Measurements from ENCODE around the gene SLC24A4.

Gene SLC24A4

GRCh38 chr14:92431199-92431725, 108.3 kb downstream of the SLC24A4 start:
- DNase-seq: no peak
- WGBS (ENCODE audit: insufficient coverage): 97% methylated on average over 6 of the region's 11 CpGs
- Histone ChIP-seq H3K4me3 (ENCODE audit: control insufficient read depth in 1 of 7, extremely low read depth in 1 of 7, insufficient read depth in 4 of 7, low read depth in 2 of 7, low read length in 6 of 7) (no peak overlapping the region), H3K4me1 (ENCODE audit: control extremely low read depth in 1 of 4, control insufficient read depth in 4 of 4, insufficient read depth in 4 of 4, low read length in 3 of 4) (peaks cover 0 to under 1% (median 0%) of the 10 kb centered on the region in 4 experiments), H3K27ac (ENCODE audit: insufficient read depth in 1 of 2, low read depth in 1 of 2, low read length in 2 of 2, poor library complexity in 1 of 2, severe bottlenecking in 2 of 2) (no peak overlapping the region), H3K36me3 (ENCODE audit: control insufficient read depth in 4 of 4, insufficient read depth in 4 of 4, low read length in 3 of 4) (no peaks in the 10 kb centered on the region), H3K9me3 (ENCODE audit: control extremely low read depth in 1 of 5, control insufficient read depth in 4 of 5, insufficient read depth in 2 of 5, low read depth in 1 of 5, low read length in 4 of 5) (no peaks in the 10 kb centered on the region), H3K27me3 (replicated peaks in 2 of 5; ENCODE audit: control insufficient read depth in 4 of 5, insufficient read depth in 5 of 5, low read length in 4 of 5) (peaks cover 0 to 3% (median 0%) of the 10 kb centered on the region in 5 experiments)
- POLR2A ChIA-PET: no interaction called here
- CTCF ChIA-PET: no interaction called here

DNA sequence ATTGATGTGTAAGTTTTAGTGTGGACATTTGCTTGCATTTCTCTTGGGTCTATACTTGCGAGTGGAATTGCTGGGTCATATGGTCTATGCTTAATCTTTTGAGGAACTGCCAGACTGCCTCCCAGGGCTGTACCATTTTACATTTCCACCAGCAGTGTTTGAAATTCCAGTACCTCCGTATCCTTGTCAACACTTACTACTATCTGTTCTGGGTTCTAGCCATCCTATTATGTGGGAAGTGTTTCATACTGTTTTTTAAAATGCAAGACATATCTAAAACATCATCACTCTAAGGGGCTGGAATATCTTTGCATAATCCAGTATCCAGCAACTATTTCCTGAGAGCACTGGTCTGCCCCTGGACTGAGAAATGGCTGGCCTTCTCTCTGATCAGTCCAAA, 110.4 kb downstream of the SLC24A4 start:
- ChIA-PET CTCF (no interaction called here), POLR2A (no interaction called here)
- DNase-seq: no peak
- no CpG with 5 or more reads among the region's 2 CpGs for WGBS (ENCODE audit: insufficient coverage)
- Histone ChIP-seq H3K36me3 (ENCODE audit: control insufficient read depth in 4 of 4, insufficient read depth in 4 of 4, low read length in 3 of 4) (no peaks in the 10 kb centered on the region), H3K4me3 (ENCODE audit: control insufficient read depth in 1 of 7, extremely low read depth in 1 of 7, insufficient read depth in 4 of 7, low read depth in 2 of 7, low read length in 6 of 7) (no peak overlapping the region), H3K9me3 (ENCODE audit: control extremely low read depth in 1 of 5, control insufficient read depth in 4 of 5, insufficient read depth in 2 of 5, low read depth in 1 of 5, low read length in 4 of 5) (no peaks in the 10 kb centered on the region), H3K4me1 (ENCODE audit: control extremely low read depth in 1 of 4, control insufficient read depth in 4 of 4, insufficient read depth in 4 of 4, low read length in 3 of 4) (no peaks in the 10 kb centered on the region), H3K27me3 (replicated peaks in 2 of 5; ENCODE audit: control insufficient read depth in 4 of 5, insufficient read depth in 5 of 5, low read length in 4 of 5) (peaks cover 0 to 3% (median 0%) of the 10 kb centered on the region in 5 experiments), H3K27ac (ENCODE audit: insufficient read depth in 1 of 2, low read depth in 1 of 2, low read length in 2 of 2, poor library complexity in 1 of 2, severe bottlenecking in 2 of 2) (no peak overlapping the region)

- Histone ChIP-seq H3K27ac (ENCODE audit: insufficient read depth in 1 of 2, low read depth in 1 of 2, low read length in 2 of 2, poor library complexity in 1 of 2, severe bottlenecking in 2 of 2) (no peak overlapping the region), H3K27me3 (replicated peaks in 2 of 5; ENCODE audit: control insufficient read depth in 4 of 5, insufficient read depth in 5 of 5, low read length in 4 of 5) (peaks cover 0 to 3% (median 0%) of the 10 kb centered on the region in 5 experiments), H3K4me3 (ENCODE audit: control insufficient read depth in 1 of 7, extremely low read depth in 1 of 7, insufficient read depth in 4 of 7, low read depth in 2 of 7, low read length in 6 of 7) (no peak overlapping the region), H3K36me3 (ENCODE audit: control insufficient read depth in 4 of 4, insufficient read depth in 4 of 4, low read length in 3 of 4) (no peaks in the 10 kb centered on the region), H3K9me3 (ENCODE audit: control extremely low read depth in 1 of 5, control insufficient read depth in 4 of 5, insufficient read depth in 2 of 5, low read depth in 1 of 5, low read length in 4 of 5) (no peaks in the 10 kb centered on the region), H3K4me1 (ENCODE audit: control extremely low read depth in 1 of 4, control insufficient read depth in 4 of 4, insufficient read depth in 4 of 4, low read length in 3 of 4) (peaks cover 0 to 7% (median 0%) of the 10 kb centered on the region in 4 experiments)
- ChIA-PET CTCF (no interaction called here), POLR2A (no interaction called here)
- DNase-seq: no peak
Observed at GRCh38 chr14:92435154-92435553, 112.2 kb downstream of the SLC24A4 start.

- 90% methylated on average over 2 of the region's 10 CpGs for WGBS (ENCODE audit: insufficient coverage)
- no peak overlapping the region for H3K4me3 ChIP-seq (ENCODE audit: control insufficient read depth in 1 of 7, extremely low read depth in 1 of 7, insufficient read depth in 4 of 7, low read depth in 2 of 7, low read length in 6 of 7)
- H3K4me1 ChIP-seq (ENCODE audit: control extremely low read depth in 1 of 4, control insufficient read depth in 4 of 4, insufficient read depth in 4 of 4, low read length in 3 of 4): peaks cover 0 to 7% (median 0%) of the 10 kb centered on the region in 4 experiments
- no peaks in the 10 kb centered on the region for H3K36me3 ChIP-seq (ENCODE audit: control insufficient read depth in 4 of 4, insufficient read depth in 4 of 4, low read length in 3 of 4)
- ChIA-PET CTCF (no interaction called here), POLR2A (no interaction called here)
- no peaks in the 10 kb centered on the region for H3K9me3 ChIP-seq (ENCODE audit: control extremely low read depth in 1 of 5, control insufficient read depth in 4 of 5, insufficient read depth in 2 of 5, low read depth in 1 of 5, low read length in 4 of 5)
- no peak for DNase-seq
- H3K27ac ChIP-seq (ENCODE audit: insufficient read depth in 1 of 2, low read depth in 1 of 2, low read length in 2 of 2, poor library complexity in 1 of 2, severe bottlenecking in 2 of 2): no peak overlapping the region
- peaks cover 0 to 3% (median 0%) of the 10 kb centered on the region in 5 experiments for H3K27me3 ChIP-seq (replicated peaks in 2 of 5; ENCODE audit: control insufficient read depth in 4 of 5, insufficient read depth in 5 of 5, low read length in 4 of 5)
Observed at GRCh38 chr14:92436115-92436776, 113.3 kb downstream of the SLC24A4 start.

DNA sequence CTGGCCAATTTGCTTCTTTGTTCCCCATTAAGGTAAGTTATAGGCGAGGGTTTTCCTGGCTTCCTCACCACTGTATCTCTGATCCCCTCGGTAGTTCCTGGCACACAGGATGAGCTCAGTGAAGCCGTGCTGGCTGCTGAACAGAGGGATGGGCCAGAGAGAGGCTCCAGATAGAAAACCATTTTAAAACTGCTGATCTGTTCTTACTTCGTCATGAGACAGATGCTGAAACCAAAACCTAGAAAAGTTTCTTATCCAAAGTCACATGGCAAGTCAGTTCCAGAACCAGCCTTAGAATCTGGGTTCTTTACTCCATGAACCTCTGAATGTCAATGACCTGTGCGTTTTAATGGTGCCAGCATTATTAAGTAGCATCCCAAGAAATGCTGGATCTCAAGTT, 114.3 kb downstream of the SLC24A4 start:
- 100% methylated on average over 3 of the region's 5 CpGs for WGBS (ENCODE audit: insufficient coverage)
- CTCF ChIA-PET: no interaction called here
- POLR2A ChIA-PET: no interaction called here

DNA sequence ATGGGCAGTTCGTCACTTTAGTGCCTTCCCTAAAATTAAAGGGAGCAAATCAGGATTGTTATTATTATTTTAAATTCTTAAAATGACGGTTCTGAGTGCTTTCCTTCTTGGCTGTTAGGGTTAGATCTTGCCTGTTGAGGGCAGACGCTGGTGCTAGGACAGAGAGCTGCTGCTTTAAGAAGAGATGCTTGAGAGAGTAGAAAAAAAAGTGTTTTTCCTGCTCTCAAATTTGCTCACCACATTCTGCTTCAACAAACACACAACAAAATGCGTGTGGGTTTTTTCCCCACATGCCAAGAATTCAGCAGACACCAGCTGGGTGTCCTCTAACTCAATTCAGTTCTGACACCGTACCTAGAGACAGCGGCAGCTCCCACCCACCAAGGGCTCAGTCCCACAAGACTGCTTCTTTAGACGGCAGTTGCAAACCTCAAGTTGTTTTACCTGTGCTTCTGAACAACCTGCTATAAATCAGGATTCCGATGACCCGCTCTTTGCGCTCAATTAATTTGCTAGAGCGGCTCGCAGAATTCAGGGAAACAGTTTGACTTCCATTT, 114.8 kb downstream of the SLC24A4 start:
- POLR2A ChIA-PET: no interaction called here

More for the DNA sequence above, 114.3 kb downstream of the SLC24A4 start:
- Histone ChIP-seq H3K36me3 (ENCODE audit: control insufficient read depth in 4 of 4, insufficient read depth in 4 of 4, low read length in 3 of 4) (no peaks in the 10 kb centered on the region), H3K27me3 (replicated peaks in 2 of 5; ENCODE audit: control insufficient read depth in 4 of 5, insufficient read depth in 5 of 5, low read length in 4 of 5) (no peaks in the 10 kb centered on the region), H3K9me3 (ENCODE audit: control extremely low read depth in 1 of 5, control insufficient read depth in 4 of 5, insufficient read depth in 2 of 5, low read depth in 1 of 5, low read length in 4 of 5) (no peaks in the 10 kb centered on the region), H3K4me1 (ENCODE audit: control extremely low read depth in 1 of 4, control insufficient read depth in 4 of 4, insufficient read depth in 4 of 4, low read length in 3 of 4) (peaks cover 0 to 8% (median 3%) of the 10 kb centered on the region in 4 experiments), H3K4me3 (ENCODE audit: control insufficient read depth in 1 of 7, extremely low read depth in 1 of 7, insufficient read depth in 4 of 7, low read depth in 2 of 7, low read length in 6 of 7) (no peak overlapping the region), H3K27ac (ENCODE audit: insufficient read depth in 1 of 2, low read depth in 1 of 2, low read length in 2 of 2, poor library complexity in 1 of 2, severe bottlenecking in 2 of 2) (no peak overlapping the region)
- DNase-seq: no peak

DNA sequence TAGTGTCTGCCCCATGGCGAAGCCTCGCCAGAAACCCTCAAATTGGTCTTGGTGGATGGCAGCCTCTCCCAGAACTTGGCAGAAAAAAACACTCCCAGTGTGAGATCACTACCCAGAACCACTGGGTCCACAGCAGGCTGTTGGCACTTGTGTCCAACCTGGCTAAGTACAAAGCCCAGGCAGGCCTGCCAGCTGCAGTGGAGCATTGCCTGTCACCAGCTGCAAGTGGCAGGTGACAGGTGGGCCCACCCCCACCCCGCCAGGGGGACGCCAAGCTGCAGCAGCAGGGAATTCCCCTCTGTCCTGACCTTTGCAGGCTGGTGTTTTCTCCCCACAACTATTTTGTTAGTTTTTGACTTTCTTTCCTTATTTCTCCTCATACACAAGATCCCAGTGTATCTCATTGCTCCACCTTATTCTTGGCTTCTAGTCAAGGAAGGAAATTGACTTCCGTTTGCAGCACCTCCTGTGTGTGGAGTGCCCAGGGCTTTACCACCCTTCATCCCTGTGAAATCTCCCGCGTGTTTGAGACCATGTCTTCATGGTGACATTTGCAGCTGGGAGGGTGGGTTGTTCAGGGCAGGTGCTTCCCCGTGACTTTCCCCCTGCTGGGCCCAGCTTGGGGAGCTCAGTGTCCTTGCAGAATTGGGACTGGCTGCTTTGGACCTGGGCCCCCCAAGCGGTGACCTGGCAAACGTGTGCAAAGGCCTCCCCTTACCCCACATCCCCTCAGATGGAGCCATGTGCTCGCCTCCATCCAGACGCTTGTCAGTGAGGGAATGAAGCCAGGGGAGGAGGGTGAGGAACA, 116.8 kb downstream of the SLC24A4 start:
- peak in 2 of 3 donors; percentile 35 to 37 for DNase-seq
- Histone ChIP-seq H3K27ac (ENCODE audit: insufficient read depth in 1 of 2, low read depth in 1 of 2, low read length in 2 of 2, poor library complexity in 1 of 2, severe bottlenecking in 2 of 2) (no peak overlapping the region), H3K4me3 (ENCODE audit: control insufficient read depth in 1 of 7, extremely low read depth in 1 of 7, insufficient read depth in 4 of 7, low read depth in 2 of 7, low read length in 6 of 7) (no peak overlapping the region), H3K4me1 (ENCODE audit: control extremely low read depth in 1 of 4, control insufficient read depth in 4 of 4, insufficient read depth in 4 of 4, low read length in 3 of 4) (peaks cover 0 to 15% (median 6%) of the 10 kb centered on the region in 4 experiments), H3K27me3 (replicated peaks in 2 of 5; ENCODE audit: control insufficient read depth in 4 of 5, insufficient read depth in 5 of 5, low read length in 4 of 5) (no peaks in the 10 kb centered on the region), H3K9me3 (ENCODE audit: control extremely low read depth in 1 of 5, control insufficient read depth in 4 of 5, insufficient read depth in 2 of 5, low read depth in 1 of 5, low read length in 4 of 5) (no peaks in the 10 kb centered on the region), H3K36me3 (ENCODE audit: control insufficient read depth in 4 of 4, insufficient read depth in 4 of 4, low read length in 3 of 4) (no peaks in the 10 kb centered on the region)
- POLR2A ChIA-PET: no interaction called here
- 49% methylated on average over 7 of the region's 12 CpGs for WGBS (ENCODE audit: insufficient coverage)
- CTCF ChIA-PET: no interaction called here

More for the DNA sequence above, 114.8 kb downstream of the SLC24A4 start:
- H3K27ac ChIP-seq (ENCODE audit: insufficient read depth in 1 of 2, low read depth in 1 of 2, low read length in 2 of 2, poor library complexity in 1 of 2, severe bottlenecking in 2 of 2): no peak overlapping the region
- CTCF ChIA-PET: no interaction called here
- H3K9me3 ChIP-seq (ENCODE audit: control extremely low read depth in 1 of 5, control insufficient read depth in 4 of 5, insufficient read depth in 2 of 5, low read depth in 1 of 5, low read length in 4 of 5): no peaks in the 10 kb centered on the region
- H3K27me3 ChIP-seq (replicated peaks in 2 of 5; ENCODE audit: control insufficient read depth in 4 of 5, insufficient read depth in 5 of 5, low read length in 4 of 5): no peaks in the 10 kb centered on the region
- no peak for DNase-seq
- no peaks in the 10 kb centered on the region for H3K36me3 ChIP-seq (ENCODE audit: control insufficient read depth in 4 of 4, insufficient read depth in 4 of 4, low read length in 3 of 4)
- peaks cover 0 to 12% (median 5%) of the 10 kb centered on the region in 4 experiments for H3K4me1 ChIP-seq (ENCODE audit: control extremely low read depth in 1 of 4, control insufficient read depth in 4 of 4, insufficient read depth in 4 of 4, low read length in 3 of 4)
- no peak overlapping the region for H3K4me3 ChIP-seq (ENCODE audit: control insufficient read depth in 1 of 7, extremely low read depth in 1 of 7, insufficient read depth in 4 of 7, low read depth in 2 of 7, low read length in 6 of 7)
- WGBS (ENCODE audit: insufficient coverage): 92% methylated on average over 6 of the region's 12 CpGs
